Measurements from ENCODE around the gene ZBTB4.

Gene ZBTB4

DNA sequence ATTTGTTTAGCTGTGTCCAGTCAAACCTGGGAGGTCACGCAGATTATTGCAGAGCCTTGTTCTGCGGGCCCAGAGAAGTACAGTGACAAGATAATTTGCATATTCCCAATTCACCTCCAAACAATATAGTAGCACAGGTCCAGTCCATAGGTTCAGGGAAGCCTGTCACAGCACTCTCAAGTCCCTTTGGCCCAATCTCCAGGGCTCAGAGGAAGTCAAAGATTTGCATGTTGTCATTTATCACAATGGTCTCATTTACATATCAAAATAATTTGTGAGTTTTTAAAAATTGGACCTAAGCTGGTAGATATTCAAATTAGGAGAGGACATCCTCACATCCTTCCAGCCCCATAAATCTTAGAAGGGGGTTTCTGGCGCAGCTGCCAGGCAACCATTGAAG lies 11.9 kb downstream of the ZBTB4 start:
- Histone ChIP-seq H4K8ac (ENCODE audit: low read length) (no peak overlapping the region), H3K4ac (ENCODE audit: low read depth in 1 of 2, low read length in 2 of 2) (no peak overlapping the region), H3K18ac (ENCODE audit: low read depth in 1 of 2, low read length in 2 of 2) (no peak overlapping the region), H3K4me2 (ENCODE audit: low read length, poor library complexity, severe bottlenecking) (no peak overlapping the region), H3K23ac (ENCODE audit: low read length in 2 of 2) (no peak overlapping the region), H4K91ac (ENCODE audit: low read length) (no peak overlapping the region), H3K27me3 (ENCODE audit: control insufficient read depth in 1 of 2, insufficient read depth in 1 of 2, low read length in 2 of 2) (no peaks in the 10 kb centered on the region), H3K36me3 (ENCODE audit: control insufficient read depth in 1 of 2, insufficient read depth in 2 of 2, low read depth in 1 of 2, low read length in 2 of 2) (peaks cover 43 to 49% of the 10 kb centered on the region in 2 experiments), H2AFZ (ENCODE audit: low read depth, low read length) (no peak overlapping the region), H3K4me3 (ENCODE audit: insufficient read depth in 1 of 2, low read depth in 1 of 2, low read length in 2 of 2) (no peak overlapping the region), H2BK5ac (ENCODE audit: low read depth, low read length, poor library complexity, severe bottlenecking) (no peak overlapping the region), H3K27ac (ENCODE audit: low read length, poor library complexity, severe bottlenecking) (no peak overlapping the region), H3K4me1 (ENCODE audit: control insufficient read depth, insufficient read depth, low read depth, low read length) (peaks cover 10% of the 10 kb centered on the region), H3K14ac (ENCODE audit: low read length in 2 of 2) (no peak overlapping the region), H3K9ac (ENCODE audit: low read length) (no peak overlapping the region), H2BK15ac (ENCODE audit: low read depth, poor library complexity, severe bottlenecking) (no peak overlapping the region), H2BK12ac (ENCODE audit: low read length in 2 of 2) (no peak overlapping the region), H2AK5ac (ENCODE audit: low read length, severe bottlenecking) (no peak overlapping the region), H3K9me3 (ENCODE audit: control insufficient read depth, low read length) (no peaks in the 10 kb centered on the region), H3K79me1 (replicated peaks; ENCODE audit: low read length, poor library complexity, severe bottlenecking) (peaks cover 41% of the 10 kb centered on the region), H2BK120ac (ENCODE audit: low read depth, low read length) (no peak overlapping the region)
- WGBS, result 95% methylated on average over 3 of the region's 3 CpGs
- DNase-seq, result no peak

DNA sequence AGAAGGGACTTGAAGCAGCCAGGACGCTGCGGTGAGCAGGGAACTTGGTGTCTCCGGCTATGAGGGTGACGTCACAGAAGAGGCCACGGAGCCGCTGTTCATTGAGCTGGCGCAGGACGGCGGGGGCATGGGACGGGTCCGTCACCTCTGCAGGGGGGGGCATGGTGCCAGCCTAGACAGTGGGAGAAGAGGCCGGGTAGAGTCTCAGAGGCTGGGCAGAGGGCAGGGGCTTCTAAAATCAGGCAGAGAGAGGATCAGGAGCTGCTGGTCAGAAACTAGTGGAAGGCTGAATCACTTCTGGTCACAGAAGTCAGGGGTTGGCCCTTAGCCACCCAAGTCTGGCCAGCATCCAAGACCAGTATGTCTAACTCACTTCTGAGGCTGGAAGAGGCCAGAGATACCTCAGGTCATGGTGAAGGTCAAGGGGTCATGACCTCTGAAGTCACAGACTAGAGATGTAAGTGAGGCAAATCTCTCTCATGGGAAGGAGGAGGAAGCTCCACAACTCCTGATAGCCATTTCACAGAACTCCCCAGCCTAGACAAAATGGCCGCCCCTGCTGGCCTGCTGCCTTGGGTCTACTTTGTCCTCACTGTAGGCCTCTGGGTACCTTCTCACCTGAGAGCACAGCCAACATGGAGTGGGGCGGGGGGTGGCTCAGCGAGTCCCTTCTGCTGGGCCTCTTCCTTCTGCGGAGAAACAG lies 12.6 kb downstream of the ZBTB4 start:
- Histone ChIP-seq H4K8ac (ENCODE audit: low read length) (peak overlapping the region; percentile 50), H3K18ac (ENCODE audit: low read depth in 1 of 2, low read length in 2 of 2) (no peak overlapping the region), H3K9ac (ENCODE audit: low read length) (peak overlapping the region; percentile 42), H2BK12ac (ENCODE audit: low read length in 2 of 2) (peak overlapping the region in 1 of 2 experiments; percentile 33), H2AFZ (ENCODE audit: low read depth, low read length) (no peak overlapping the region), H3K79me1 (replicated peaks; ENCODE audit: low read length, poor library complexity, severe bottlenecking) (peaks cover 47% of the 10 kb centered on the region), H3K4me3 (ENCODE audit: insufficient read depth in 1 of 2, low read depth in 1 of 2, low read length in 2 of 2) (no peak overlapping the region), H2BK120ac (ENCODE audit: low read depth, low read length) (no peak overlapping the region), H3K4ac (ENCODE audit: low read depth in 1 of 2, low read length in 2 of 2) (no peak overlapping the region), H3K4me2 (ENCODE audit: low read length, poor library complexity, severe bottlenecking) (no peak overlapping the region), H2BK15ac (ENCODE audit: low read depth, poor library complexity, severe bottlenecking) (no peak overlapping the region), H2AK5ac (ENCODE audit: low read length, severe bottlenecking) (no peak overlapping the region), H3K27ac (ENCODE audit: low read length, poor library complexity, severe bottlenecking) (no peak overlapping the region), H3K14ac (ENCODE audit: low read length in 2 of 2) (no peak overlapping the region), H3K36me3 (ENCODE audit: control insufficient read depth in 1 of 2, insufficient read depth in 2 of 2, low read depth in 1 of 2, low read length in 2 of 2) (peaks cover 51 to 56% of the 10 kb centered on the region in 2 experiments), H3K23ac (ENCODE audit: low read length in 2 of 2) (no peak overlapping the region), H2BK5ac (ENCODE audit: low read depth, low read length, poor library complexity, severe bottlenecking) (no peak overlapping the region), H3K4me1 (ENCODE audit: control insufficient read depth, insufficient read depth, low read depth, low read length) (peaks cover 9% of the 10 kb centered on the region), H4K91ac (ENCODE audit: low read length) (peak overlapping the region; percentile 73), H3K9me3 (ENCODE audit: control insufficient read depth, low read length) (no peaks in the 10 kb centered on the region), H3K27me3 (ENCODE audit: control insufficient read depth in 1 of 2, insufficient read depth in 1 of 2, low read length in 2 of 2) (no peaks in the 10 kb centered on the region)
- DNase-seq, result peak; percentile 46
- 97% methylated on average over 15 of the region's 16 CpGs for WGBS

- H3K23ac ChIP-seq (ENCODE audit: low read length in 2 of 2), result no peak overlapping the region
- H3K14ac ChIP-seq (ENCODE audit: low read length in 2 of 2), result no peak overlapping the region
- no peak for DNase-seq
- H2BK15ac ChIP-seq (ENCODE audit: low read depth, poor library complexity, severe bottlenecking), result peak overlapping the region; percentile 80
- no peaks in the 10 kb centered on the region for H3K9me3 ChIP-seq (ENCODE audit: control insufficient read depth, low read length)
- peaks cover 56 to 61% of the 10 kb centered on the region in 2 experiments for H3K36me3 ChIP-seq (ENCODE audit: control insufficient read depth in 1 of 2, insufficient read depth in 2 of 2, low read depth in 1 of 2, low read length in 2 of 2)
- 99% methylated on average over 9 of the region's 9 CpGs for WGBS
- H3K4me3 ChIP-seq (ENCODE audit: insufficient read depth in 1 of 2, low read depth in 1 of 2, low read length in 2 of 2), result no peak overlapping the region
- H2AK5ac ChIP-seq (ENCODE audit: low read length, severe bottlenecking), result no peak overlapping the region
- no peak overlapping the region for H2BK5ac ChIP-seq (ENCODE audit: low read depth, low read length, poor library complexity, severe bottlenecking)
- peak overlapping the region; percentile 73 for H4K91ac ChIP-seq (ENCODE audit: low read length)
- H3K9ac ChIP-seq (ENCODE audit: low read length), result peak overlapping the region; percentile 42
- H3K27me3 ChIP-seq (ENCODE audit: control insufficient read depth in 1 of 2, insufficient read depth in 1 of 2, low read length in 2 of 2), result no peaks in the 10 kb centered on the region
- H3K4me2 ChIP-seq (ENCODE audit: low read length, poor library complexity, severe bottlenecking), result no peak overlapping the region
- H3K79me1 ChIP-seq (replicated peaks; ENCODE audit: low read length, poor library complexity, severe bottlenecking), result peaks cover 47% of the 10 kb centered on the region
- peaks cover 8% of the 10 kb centered on the region for H3K4me1 ChIP-seq (ENCODE audit: control insufficient read depth, insufficient read depth, low read depth, low read length)
- H4K8ac ChIP-seq (ENCODE audit: low read length), result peak overlapping the region; percentile 50
- no peak overlapping the region for H3K4ac ChIP-seq (ENCODE audit: low read depth in 1 of 2, low read length in 2 of 2)
- no peak overlapping the region for H2AFZ ChIP-seq (ENCODE audit: low read depth, low read length)
- H2BK120ac ChIP-seq (ENCODE audit: low read depth, low read length), result no peak overlapping the region
- peak overlapping the region in 1 of 2 experiments; percentile 33 for H2BK12ac ChIP-seq (ENCODE audit: low read length in 2 of 2)
- H3K27ac ChIP-seq (ENCODE audit: low read length, poor library complexity, severe bottlenecking), result no peak overlapping the region
- no peak overlapping the region for H3K18ac ChIP-seq (ENCODE audit: low read depth in 1 of 2, low read length in 2 of 2)
Measured at GRCh38 chr17:7466318-7466638, 13.2 kb downstream of the ZBTB4 start.

DNA sequence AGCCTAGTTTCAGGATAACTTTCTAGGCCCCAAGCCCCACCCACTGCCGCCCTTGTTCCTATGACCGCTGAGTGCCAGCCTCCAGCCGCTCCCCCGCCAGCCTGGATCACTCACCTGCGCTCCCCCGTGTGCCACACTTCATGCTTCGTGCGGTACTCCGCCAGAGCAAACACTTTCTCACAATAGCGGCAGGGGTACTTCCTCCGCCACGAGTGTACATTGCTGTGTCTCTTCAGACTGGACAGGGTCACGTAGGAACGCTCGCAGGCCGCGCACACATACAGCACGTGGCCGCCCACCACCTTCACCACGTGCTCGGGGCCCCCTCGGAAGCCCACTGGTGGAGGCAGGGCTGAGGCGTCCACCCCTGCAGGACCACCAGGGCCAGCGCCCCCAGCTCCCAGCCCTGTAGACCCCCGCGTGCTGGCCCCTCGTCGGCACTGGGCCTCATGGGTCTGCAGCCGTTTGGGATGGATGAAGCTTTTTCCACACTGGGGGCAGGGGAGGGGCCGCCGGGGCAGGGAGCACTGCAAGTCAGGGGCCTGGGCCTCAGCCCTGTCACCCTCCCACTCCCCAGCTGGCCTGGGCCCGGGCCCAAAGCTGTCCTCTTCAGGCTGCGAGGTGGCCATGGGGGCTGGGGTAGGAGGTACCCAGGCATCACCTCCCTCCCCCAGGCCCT lies 13.7 kb downstream of the ZBTB4 start:
- no peak overlapping the region for H3K14ac ChIP-seq (ENCODE audit: low read length in 2 of 2)
- no peak overlapping the region for H2BK12ac ChIP-seq (ENCODE audit: low read length in 2 of 2)
- H3K4ac ChIP-seq (ENCODE audit: low read depth in 1 of 2, low read length in 2 of 2), result no peak overlapping the region
- H2BK5ac ChIP-seq (ENCODE audit: low read depth, low read length, poor library complexity, severe bottlenecking), result no peak overlapping the region
- H3K18ac ChIP-seq (ENCODE audit: low read depth in 1 of 2, low read length in 2 of 2), result no peak overlapping the region
- no peak overlapping the region for H4K8ac ChIP-seq (ENCODE audit: low read length)
- H3K4me1 ChIP-seq (ENCODE audit: control insufficient read depth, insufficient read depth, low read depth, low read length), result peaks cover 8% of the 10 kb centered on the region
- H2AK5ac ChIP-seq (ENCODE audit: low read length, severe bottlenecking), result no peak overlapping the region
- WGBS, result 98% methylated on average over 33 of the region's 33 CpGs
- no peaks in the 10 kb centered on the region for H3K27me3 ChIP-seq (ENCODE audit: control insufficient read depth in 1 of 2, insufficient read depth in 1 of 2, low read length in 2 of 2)
- H3K4me2 ChIP-seq (ENCODE audit: low read length, poor library complexity, severe bottlenecking), result no peak overlapping the region
- H2AFZ ChIP-seq (ENCODE audit: low read depth, low read length), result no peak overlapping the region
- no peaks in the 10 kb centered on the region for H3K9me3 ChIP-seq (ENCODE audit: control insufficient read depth, low read length)
- H3K23ac ChIP-seq (ENCODE audit: low read length in 2 of 2), result no peak overlapping the region
- H3K79me1 ChIP-seq (replicated peaks; ENCODE audit: low read length, poor library complexity, severe bottlenecking), result peaks cover 49% of the 10 kb centered on the region
- peak overlapping the region; percentile 80 for H2BK15ac ChIP-seq (ENCODE audit: low read depth, poor library complexity, severe bottlenecking)
- no peak overlapping the region for H3K9ac ChIP-seq (ENCODE audit: low read length)
- DNase-seq, result no peak
- peaks cover 59 to 67% of the 10 kb centered on the region in 2 experiments for H3K36me3 ChIP-seq (ENCODE audit: control insufficient read depth in 1 of 2, insufficient read depth in 2 of 2, low read depth in 1 of 2, low read length in 2 of 2)
- no peak overlapping the region for H3K27ac ChIP-seq (ENCODE audit: low read length, poor library complexity, severe bottlenecking)
- H3K4me3 ChIP-seq (ENCODE audit: insufficient read depth in 1 of 2, low read depth in 1 of 2, low read length in 2 of 2), result peak overlapping the region in 1 of 2 experiments; percentile 29
- H2BK120ac ChIP-seq (ENCODE audit: low read depth, low read length), result no peak overlapping the region
- no peak overlapping the region for H4K91ac ChIP-seq (ENCODE audit: low read length)
